Sigmoid colon (tissue), 7 donors: ENCODE results near the gene TRIM41. TPM values are rescaled to one million over a fixed set of nuclear protein-coding genes. Genes with fewer than 3 reads are reported as not detected.
"Not testable (repeated sequence)": the region's sequence is repeated elsewhere in the genome, so short reads cannot be mapped to it uniquely, and the experiment has no call there.

Experiments used
- DNase-seq: peaks from one replicate; pipeline ENCODE4 v3.0.0-alpha.2; 2019
- H3K27ac ChIP-seq, 4 donors: fragments of 200-600 bp; sonication (generic); one replicate each; pipeline ENCODE4 v1.5.1; 2016 to 2019; ENCODE audit warnings: mild to moderate bottlenecking in 1 of 4
- H3K27me3 ChIP-seq, 3 donors: fragments of 200-600 bp; sonication (generic); one replicate each; pipeline ENCODE4 v1.5.1; 2019; ENCODE audit warnings: mild to moderate bottlenecking in 1 of 3
- H3K36me3 ChIP-seq, 4 donors: fragments of 200-600 bp; sonication (generic); one replicate each; pipeline ENCODE4 v1.5.1; 2016 to 2019
- H3K4me1 ChIP-seq, 4 donors: fragments of 200-600 bp; sonication (generic); one replicate each; pipeline ENCODE4 v1.5.1; 2017 to 2019
- H3K4me3 ChIP-seq, 4 donors: fragments of 200-600 bp; sonication (generic); one replicate each; pipeline ENCODE4 v1.5.1; 2017 to 2019; ENCODE audit warnings: mild to moderate bottlenecking in 2 of 4, moderate library complexity in 1 of 4
- H3K9me3 ChIP-seq, 4 donors: fragments of 200-600 bp in 3 of 4; sonication (generic) in 3 of 4; one replicate each; pipeline versions ENCODE4 v1.5.1 to v1.6.1; 2013 to 2019
- EP300 ChIP-seq, 4 donors: sonication (generic); formaldehyde crosslinking; IDR thresholded peaks; one replicate each; pipeline ENCODE4 v1.6.1; 2017; ENCODE audit warnings: antibody characterized with exemption in 4 of 4
- POLR2A ChIP-seq, 2 donors: fragments of 450-650 bp; IDR thresholded peaks; one replicate each; pipeline ENCODE4 v1.6.1; 2016; ENCODE audit warnings: antibody characterized with exemption in 2 of 2, mild to moderate bottlenecking in 2 of 2, moderate library complexity in 2 of 2
- POLR2AphosphoS5 ChIP-seq, 4 donors: sonication (generic); formaldehyde crosslinking; IDR thresholded peaks; one replicate each; pipeline ENCODE4 v1.6.1; 2017; ENCODE audit warnings: antibody characterized with exemption in 4 of 4
- WGBS, 2 donors: extraction: QIAGEN DNeasy Blood & Tissue Kit; methylation state at CpG; one replicate each; pipeline ENCODE4 v1.1.7; 2013; 5-methylcytosine and 5-hydroxymethylcytosine counted together
- intact Hi-C: fragments of 100-400 bp; cut with DNase I; formaldehyde crosslinking; loops from one replicate; pipeline ENCODE4 v1.15.1; 2023
- polyA plus RNA-seq, 3 donors: library from polyadenylated mRNA; stranded (reverse); fragments of 200-250 nt; gene quantifications; one replicate each; pipeline ENCODE4 v1.2.3, GENCODE V29; 2013
- total RNA-seq, 4 donors: library from RNA; depleted of rRNA; stranded (reverse); fragments of >200 nt; gene quantifications; one replicate each; pipeline ENCODE4 v1.1.0, GENCODE V29; 2016
- TF ChIP-seq, protein P1 (sequence below), 4 experiments: fragments of 450-650 bp in 3 of 4; fragments of 200-600 bp in 1 of 4; IDR thresholded peaks; one replicate each; pipeline ENCODE4 v1.5.1; 2016 to 2019; ENCODE audit warnings: antibody characterized with exemption in 4 of 4, mild to moderate bottlenecking in 3 of 4, moderate library complexity in 2 of 4
- donor health status: healthy with polysubstance abuse.
- donor health status: Bipolar disorder and iron deficiency.
- donor health status: healthy.

TRIM41 gene
- total and polyA plus RNA-seq, 7 donors, result 8.2 to 25.3 (median 14.1) TPM

DNA sequence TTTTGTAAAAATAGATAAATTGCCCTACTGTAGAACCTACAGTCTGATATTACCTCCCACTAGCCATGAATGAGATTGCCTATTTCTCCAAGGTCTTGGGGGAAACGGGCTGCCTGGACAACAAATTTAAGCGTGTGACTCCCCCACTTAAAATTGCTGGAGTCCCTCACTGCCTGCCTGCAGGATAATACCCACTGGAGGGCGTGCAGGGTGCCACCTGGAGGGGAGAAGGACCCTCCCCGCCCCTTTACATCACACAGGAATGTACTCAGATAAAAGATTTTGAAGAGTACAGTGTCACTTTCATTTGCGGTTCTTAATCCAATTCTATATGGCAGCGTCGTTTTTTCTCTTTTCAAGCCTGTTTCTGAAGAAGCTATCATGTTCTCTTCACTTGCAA lies 11.9 kb upstream of the TRIM41 start:
- Histone ChIP-seq H3K4me3 (no peak overlapping the region), H3K27me3 (no peaks in the 10 kb centered on the region), H3K27ac (no peak overlapping the region), H3K9me3 (no peaks in the 10 kb centered on the region), H3K36me3 (no peaks in the 10 kb centered on the region), H3K4me1 (peaks cover 0 to 12% (median 12%) of the 10 kb centered on the region in 4 donors)
- intact Hi-C loops, result no loop called here
- no peak for TF ChIP-seq EP300 (IDR thresholded peaks at IDR 0.05)
- no peak for TF ChIP-seq POLR2AphosphoS5 (IDR thresholded peaks at IDR 0.05)
- TF ChIP-seq POLR2A (IDR thresholded peaks at IDR 0.05), result no peak
- TF ChIP-seq, protein P1, sequence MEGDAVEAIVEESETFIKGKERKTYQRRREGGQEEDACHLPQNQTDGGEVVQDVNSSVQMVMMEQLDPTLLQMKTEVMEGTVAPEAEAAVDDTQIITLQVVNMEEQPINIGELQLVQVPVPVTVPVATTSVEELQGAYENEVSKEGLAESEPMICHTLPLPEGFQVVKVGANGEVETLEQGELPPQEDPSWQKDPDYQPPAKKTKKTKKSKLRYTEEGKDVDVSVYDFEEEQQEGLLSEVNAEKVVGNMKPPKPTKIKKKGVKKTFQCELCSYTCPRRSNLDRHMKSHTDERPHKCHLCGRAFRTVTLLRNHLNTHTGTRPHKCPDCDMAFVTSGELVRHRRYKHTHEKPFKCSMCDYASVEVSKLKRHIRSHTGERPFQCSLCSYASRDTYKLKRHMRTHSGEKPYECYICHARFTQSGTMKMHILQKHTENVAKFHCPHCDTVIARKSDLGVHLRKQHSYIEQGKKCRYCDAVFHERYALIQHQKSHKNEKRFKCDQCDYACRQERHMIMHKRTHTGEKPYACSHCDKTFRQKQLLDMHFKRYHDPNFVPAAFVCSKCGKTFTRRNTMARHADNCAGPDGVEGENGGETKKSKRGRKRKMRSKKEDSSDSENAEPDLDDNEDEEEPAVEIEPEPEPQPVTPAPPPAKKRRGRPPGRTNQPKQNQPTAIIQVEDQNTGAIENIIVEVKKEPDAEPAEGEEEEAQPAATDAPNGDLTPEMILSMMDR (IDR thresholded peaks at IDR 0.05), result no peak
- 55 to 58% methylated on average over 7 of the region's 7 CpGs for WGBS, 2 donors
- DNase-seq, result peak; percentile 27

DNA sequence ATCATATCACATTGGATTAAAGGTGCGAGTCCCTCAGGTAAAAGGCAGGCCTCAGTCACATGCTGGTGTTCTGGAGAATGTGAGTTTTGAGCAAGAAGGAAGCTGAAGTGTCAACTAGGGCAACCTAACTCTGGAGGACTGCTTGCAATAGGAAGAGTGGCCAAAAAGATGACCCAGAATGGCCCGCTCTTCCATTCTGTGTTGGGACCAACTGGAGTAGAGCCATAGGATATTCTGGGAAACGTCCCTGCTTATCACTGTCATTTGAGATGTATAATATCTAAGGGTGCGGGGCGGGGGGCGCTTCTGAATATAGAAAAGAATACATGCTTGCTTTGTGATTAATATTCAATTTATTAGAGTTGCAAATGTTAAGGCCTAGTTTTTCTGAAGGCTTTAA lies 11.0 kb upstream of the TRIM41 start:
- no peak for DNase-seq
- TF ChIP-seq EP300 (IDR thresholded peaks at IDR 0.05) (no peak), POLR2AphosphoS5 (IDR thresholded peaks at IDR 0.05) (no peak), POLR2A (IDR thresholded peaks at IDR 0.05) (no peak)
- TF ChIP-seq, protein P1 (IDR thresholded peaks at IDR 0.05), result no peak
- Histone ChIP-seq H3K4me1 (peaks cover 0 to 15% (median 13%) of the 10 kb centered on the region in 4 donors), H3K4me3 (no peak overlapping the region), H3K27ac (no peak overlapping the region), H3K9me3 (no peaks in the 10 kb centered on the region), H3K36me3 (no peaks in the 10 kb centered on the region), H3K27me3 (no peaks in the 10 kb centered on the region)
- intact Hi-C loops, result no loop called here
- 95 to 96% methylated on average over 6 of the region's 6 CpGs for WGBS, 2 donors

DNA sequence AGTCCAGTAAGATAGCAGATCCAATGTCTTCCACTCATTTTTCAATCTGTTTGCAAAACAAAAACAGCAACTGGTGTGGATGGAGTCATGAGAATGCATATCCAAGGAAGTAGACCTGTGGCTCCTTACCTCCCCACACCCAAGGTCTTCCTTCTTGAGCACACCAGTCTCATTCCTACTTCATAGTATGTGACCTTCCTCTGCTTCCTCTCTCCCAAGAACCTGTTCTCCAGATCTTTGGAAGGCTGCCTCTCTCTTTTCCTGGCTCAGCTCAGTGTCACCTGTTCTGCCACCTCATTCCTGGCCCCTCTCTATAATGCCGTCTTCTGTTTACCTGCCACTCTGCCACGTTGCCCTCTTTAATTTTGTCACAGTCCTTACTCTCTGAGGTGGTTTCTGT lies 10.1 kb upstream of the TRIM41 start:
- TF ChIP-seq POLR2A (IDR thresholded peaks at IDR 0.05) (no peak), POLR2AphosphoS5 (IDR thresholded peaks at IDR 0.05) (no peak), EP300 (IDR thresholded peaks at IDR 0.05) (no peak)
- TF ChIP-seq, protein P1 (IDR thresholded peaks at IDR 0.05), result no peak
- H3K4me1 ChIP-seq, result peaks cover 0 to 20% (median 19%) of the 10 kb centered on the region in 4 donors
- WGBS, 2 donors, result 61 to 63% methylated on average over 2 of the region's 2 CpGs
- no peaks in the 10 kb centered on the region for H3K36me3 ChIP-seq
- DNase-seq, result no peak
- H3K4me3 ChIP-seq, result no peak overlapping the region
- intact Hi-C loops, result no loop called here
- H3K27me3 ChIP-seq, result no peaks in the 10 kb centered on the region
- no peak overlapping the region for H3K27ac ChIP-seq
- no peaks in the 10 kb centered on the region for H3K9me3 ChIP-seq

DNA sequence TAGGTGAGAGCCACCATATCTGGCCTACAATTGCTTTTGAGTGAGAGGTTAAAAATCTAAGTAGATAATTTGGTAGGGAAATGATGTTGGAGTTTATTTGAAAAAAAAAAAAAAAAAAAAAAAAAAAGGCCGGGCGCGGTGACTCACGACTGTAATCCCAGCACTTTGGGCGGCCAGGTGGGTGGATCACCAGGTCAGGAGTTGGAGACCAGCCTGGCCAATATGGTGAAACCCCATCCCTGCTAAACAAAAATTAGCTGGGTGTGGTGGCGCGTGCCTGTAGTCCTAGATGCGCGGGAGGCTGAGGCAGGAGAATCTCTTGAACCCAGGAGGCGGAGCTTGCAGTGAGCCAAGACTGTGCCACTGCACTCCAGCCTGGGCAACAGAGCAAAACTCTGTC lies 8.8 kb upstream of the TRIM41 start:
- intact Hi-C loops, H3K4me3 ChIP-seq, H3K36me3 ChIP-seq, DNase-seq, H3K9me3 ChIP-seq, H3K27me3 ChIP-seq, H3K27ac ChIP-seq: not testable (repeated sequence)
- H3K4me1 ChIP-seq, result peaks cover 0 to 28% (median 24%) of the 10 kb centered on the region in 4 donors
- 59 to 65% methylated on average over 10 of the region's 10 CpGs for WGBS, 2 donors

DNA sequence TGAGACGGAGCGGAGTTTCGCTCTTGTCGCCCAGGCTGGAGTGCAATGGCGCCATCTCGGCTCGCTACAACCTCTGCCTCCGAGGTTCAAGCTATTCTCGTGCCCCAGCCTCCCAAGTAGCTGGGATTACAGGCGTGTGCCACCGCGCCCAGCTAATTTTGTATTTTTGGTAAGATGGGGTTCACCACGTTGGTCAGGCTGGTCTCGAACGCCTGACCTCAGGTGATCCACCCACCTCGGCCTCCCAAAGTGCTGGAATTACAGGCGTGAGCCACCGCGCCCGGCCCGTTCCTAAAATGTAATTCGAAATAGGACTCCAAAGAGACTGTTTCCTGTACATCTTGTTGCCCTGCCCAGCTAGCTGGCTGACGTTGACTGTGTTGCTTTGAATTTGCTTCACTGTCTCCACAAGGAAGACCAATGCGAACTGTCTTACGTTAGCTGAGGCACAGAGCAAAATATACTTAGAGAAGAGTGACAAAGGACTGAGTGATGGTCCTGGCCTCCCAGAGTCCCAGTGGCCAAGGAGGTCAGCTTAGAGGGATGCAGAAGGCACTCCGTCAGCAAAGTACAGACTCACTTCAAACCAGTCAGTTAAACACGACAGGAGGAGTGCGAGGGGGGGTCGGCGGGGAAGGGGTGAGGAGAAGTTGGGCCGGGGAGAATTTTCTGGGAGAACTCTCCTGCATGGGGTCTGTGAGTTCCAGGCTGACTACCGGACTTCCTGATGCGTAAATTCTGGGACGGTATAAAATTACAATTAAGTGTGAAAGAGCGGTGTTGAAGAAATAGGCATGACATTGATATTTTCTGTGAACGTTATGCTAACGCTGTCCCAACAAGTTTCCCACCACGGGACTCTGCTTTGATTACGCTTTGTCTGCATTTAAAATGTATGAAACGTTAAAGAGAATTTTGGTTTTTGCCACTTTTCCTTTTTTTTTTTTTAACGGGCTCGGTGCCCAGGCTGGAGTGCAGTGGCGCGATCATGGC lies 6.8 kb upstream of the TRIM41 start:
- peaks cover 0 to 28% (median 24%) of the 10 kb centered on the region in 4 donors for H3K4me1 ChIP-seq
- DNase-seq, result no peak
- intact Hi-C loops, result no loop called here
- H3K9me3 ChIP-seq, result no peaks in the 10 kb centered on the region
- no peak for TF ChIP-seq POLR2AphosphoS5 (IDR thresholded peaks at IDR 0.05)
- TF ChIP-seq, protein P1 (IDR thresholded peaks at IDR 0.05), result no peak
- no peak for TF ChIP-seq POLR2A (IDR thresholded peaks at IDR 0.05)
- no peak for TF ChIP-seq EP300 (IDR thresholded peaks at IDR 0.05)
- 18 to 29% methylated on average over 44 of the region's 44 CpGs for WGBS, 2 donors
- H3K36me3 ChIP-seq, result no peaks in the 10 kb centered on the region
- H3K27ac ChIP-seq, result peak overlapping the region in 2 of 4 donors; percentile 73 to 77
- peak overlapping the region; percentile 30 to 53 (median 43) for H3K4me3 ChIP-seq
- H3K27me3 ChIP-seq, result no peaks in the 10 kb centered on the region
